PC-3 (cell line): ENCODE data around the gene CAND2.
"Not testable (repeated sequence)": the region's sequence is repeated elsewhere in the genome, so short reads cannot be mapped to it uniquely, and the experiment has no call there.

Experiments
- CTCF ChIP-seq: fragments of 300-600 bp; sonication (generic); conservative IDR thresholded peaks from 2 replicates; pipeline ENCODE4 v1.5.1; 2017; ENCODE audit warnings: antibody characterized with exemption, low read depth, mild to moderate bottlenecking, low read length
- EZH2 ChIP-seq: fragments of 300-600 bp; sonication (generic); IDR thresholded peaks from one replicate; pipeline ENCODE4 v1.6.1; 2017; ENCODE audit warnings: antibody characterized with exemption, mild to moderate bottlenecking, low read length; ENCODE audit not compliant: unreplicated experiment

GRCh38 chr3:12775970-12776369 lies 20.5 kb upstream of the CAND2 start:
- TF ChIP-seq EZH2, CTCF: not testable (repeated sequence)
